ENCODE data around the gene ACER2.

GRCh38 chr9:19380826-19381075, 28.1 kb upstream of the ACER2 start:
- TF ChIP-seq, protein P1, sequence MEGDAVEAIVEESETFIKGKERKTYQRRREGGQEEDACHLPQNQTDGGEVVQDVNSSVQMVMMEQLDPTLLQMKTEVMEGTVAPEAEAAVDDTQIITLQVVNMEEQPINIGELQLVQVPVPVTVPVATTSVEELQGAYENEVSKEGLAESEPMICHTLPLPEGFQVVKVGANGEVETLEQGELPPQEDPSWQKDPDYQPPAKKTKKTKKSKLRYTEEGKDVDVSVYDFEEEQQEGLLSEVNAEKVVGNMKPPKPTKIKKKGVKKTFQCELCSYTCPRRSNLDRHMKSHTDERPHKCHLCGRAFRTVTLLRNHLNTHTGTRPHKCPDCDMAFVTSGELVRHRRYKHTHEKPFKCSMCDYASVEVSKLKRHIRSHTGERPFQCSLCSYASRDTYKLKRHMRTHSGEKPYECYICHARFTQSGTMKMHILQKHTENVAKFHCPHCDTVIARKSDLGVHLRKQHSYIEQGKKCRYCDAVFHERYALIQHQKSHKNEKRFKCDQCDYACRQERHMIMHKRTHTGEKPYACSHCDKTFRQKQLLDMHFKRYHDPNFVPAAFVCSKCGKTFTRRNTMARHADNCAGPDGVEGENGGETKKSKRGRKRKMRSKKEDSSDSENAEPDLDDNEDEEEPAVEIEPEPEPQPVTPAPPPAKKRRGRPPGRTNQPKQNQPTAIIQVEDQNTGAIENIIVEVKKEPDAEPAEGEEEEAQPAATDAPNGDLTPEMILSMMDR (IDR thresholded peaks at IDR 0.05) = no peak
- TF ChIP-seq POLR2A (IDR thresholded peaks at IDR 0.05) (no peak), EP300 (IDR thresholded peaks at IDR 0.05) (no peak), POLR2AphosphoS5 (IDR thresholded peaks at IDR 0.05) (no peak)

Measured in stomach (tissue), 4 donors.